SK-N-SH treated with all-trans-retinoic acid at 6 μM for 48 hours (cell line): Measurements from ENCODE around the gene COMMD10.

ENCODE experiments used
- ARNTL ChIP-seq: fragments of 450-650 bp; formaldehyde crosslinking; IDR thresholded peaks from 2 replicates; pipeline ENCODE4 v1.5.0; 2020; ENCODE audit warnings: low read depth, mild to moderate bottlenecking, moderate library complexity, borderline replicate concordance
- CREB5 ChIP-seq: fragments of 250-450 bp; sonication (Bioruptor Pico); IDR thresholded peaks from 2 replicates; pipeline ENCODE4 v1.5.1; 2020; ENCODE audit warnings: low read depth, mild to moderate bottlenecking, moderate library complexity
- ESRRG ChIP-seq: fragments of 250-450 bp; sonication (Bioruptor Pico); IDR thresholded peaks from 2 replicates; pipeline ENCODE4 v1.6.1; 2021; ENCODE audit warnings: mild to moderate bottlenecking
- PATZ1 ChIP-seq: fragments of 250-450 bp; sonication (Bioruptor Pico); IDR thresholded peaks from 2 replicates; pipeline ENCODE4 v1.8.0; 2020; ENCODE audit warnings: mild to moderate bottlenecking, moderate library complexity, borderline replicate concordance
- PPARA ChIP-seq: fragments of 250-450 bp; sonication (Bioruptor Pico); IDR thresholded peaks from 2 replicates; pipeline ENCODE4 v1.5.0; 2020; ENCODE audit warnings: mild to moderate bottlenecking, borderline replicate concordance
- RARB ChIP-seq: fragments of 250-450 bp; sonication (Bioruptor Pico); IDR thresholded peaks from 2 replicates; pipeline ENCODE4 v1.8.0; 2021; ENCODE audit warnings: mild to moderate bottlenecking, moderate library complexity
- SNAI2 ChIP-seq: fragments of 250-450 bp; sonication (Bioruptor Pico); IDR thresholded peaks from 2 replicates; pipeline ENCODE4 v1.5.0; 2020; ENCODE audit warnings: mild to moderate bottlenecking, moderate library complexity
- TCF4 ChIP-seq: fragments of 250-450 bp; sonication (Bioruptor Pico); IDR thresholded peaks from 2 replicates; pipeline ENCODE4 v1.8.0; 2021; ENCODE audit warnings: mild to moderate bottlenecking, moderate library complexity, borderline replicate concordance
- ZC3H10 ChIP-seq: fragments of 250-450 bp; sonication (Bioruptor Pico); IDR thresholded peaks from 2 replicates; pipeline ENCODE4 v1.5.1; 2021; ENCODE audit warnings: mild to moderate bottlenecking, moderate library complexity
- ZNF70 ChIP-seq: fragments of 450-650 bp; formaldehyde crosslinking; IDR thresholded peaks from 2 replicates; pipeline ENCODE4 v1.5.0; 2020; ENCODE audit warnings: mild to moderate bottlenecking, moderate library complexity

GRCh38 chr5:116303810-116304209 lies 219.0 kb downstream of the COMMD10 start:
- TF ChIP-seq CREB5 (CRISPR knock-in tag) (no peak), ZNF70 (CRISPR knock-in tag) (no peak), ARNTL (CRISPR knock-in tag) (no peak), RARB (CRISPR knock-in tag) (no peak), ZC3H10 (no peak), PPARA (CRISPR knock-in tag) (no peak), TCF4 (no peak), ESRRG (CRISPR knock-in tag) (no peak), PATZ1 (CRISPR knock-in tag) (no peak), SNAI2 (no peak)
